ENCODE data around the gene ASB11.
"Not testable (repeated sequence)": the region's sequence is repeated elsewhere in the genome, so short reads cannot be mapped to it uniquely, and the experiment has no call there.

ASB11 gene

GRCh38 chrX:15305899-15306298 is 9.5 kb downstream of the ASB11 start:
- not testable (repeated sequence) for DNase-seq

- DNase-seq: peak in 1 of 2 donors; percentile 58
Observed at GRCh38 chrX:15301924-15302323, 13.5 kb downstream of the ASB11 start.

DNA sequence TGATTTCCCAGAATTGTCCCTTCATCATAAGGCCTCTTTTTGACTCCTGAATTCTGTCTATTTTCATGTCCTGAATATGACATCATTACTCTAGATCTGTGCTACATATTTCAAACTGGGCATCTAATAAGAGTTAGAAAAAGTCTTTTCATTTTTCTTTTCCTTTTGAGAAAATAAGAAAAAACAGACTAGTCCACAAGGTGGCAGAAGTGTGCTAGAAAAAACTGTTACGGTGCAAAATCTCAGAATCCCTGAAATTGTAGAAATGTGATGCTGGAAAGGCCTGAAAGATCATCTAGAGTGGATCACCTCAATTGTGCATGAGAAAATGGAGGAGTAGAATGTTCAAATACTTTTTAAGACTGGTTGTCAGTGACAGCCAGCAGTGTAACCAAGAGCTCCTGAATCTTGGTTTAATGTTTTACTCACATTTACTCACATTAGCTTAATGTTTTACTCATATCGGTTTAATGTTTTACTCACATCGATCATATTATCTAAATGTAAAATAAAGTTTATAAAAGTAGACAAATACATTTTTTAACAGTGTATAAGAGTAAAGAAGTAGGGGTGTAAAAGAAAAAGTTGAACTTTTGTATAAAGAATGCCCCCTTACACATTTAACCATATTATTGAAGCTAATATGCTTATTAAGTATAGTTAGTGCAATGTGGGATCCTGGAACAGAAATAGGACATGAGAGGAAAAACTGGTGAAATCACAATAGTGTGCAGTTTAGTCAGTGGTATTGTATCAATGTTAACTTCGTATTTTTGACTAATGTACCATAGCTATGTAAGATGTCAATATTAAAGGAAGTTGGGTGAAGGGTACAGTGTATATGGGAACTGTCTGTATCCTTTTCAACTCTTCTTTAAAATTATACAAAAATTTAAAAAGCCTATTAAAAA is 15.2 kb downstream of the ASB11 start:
- DNase-seq: peak in 1 of 2 donors; percentile 6

- no peak for DNase-seq
Observed at GRCh38 chrX:15298780-15299179, 16.7 kb downstream of the ASB11 start.

- no peak for DNase-seq
Observed at GRCh38 chrX:15298201-15298600, 17.2 kb downstream of the ASB11 start.

- DNase-seq: no peak
Observed at GRCh38 chrX:15293451-15293850, 22.0 kb downstream of the ASB11 start.

DNA sequence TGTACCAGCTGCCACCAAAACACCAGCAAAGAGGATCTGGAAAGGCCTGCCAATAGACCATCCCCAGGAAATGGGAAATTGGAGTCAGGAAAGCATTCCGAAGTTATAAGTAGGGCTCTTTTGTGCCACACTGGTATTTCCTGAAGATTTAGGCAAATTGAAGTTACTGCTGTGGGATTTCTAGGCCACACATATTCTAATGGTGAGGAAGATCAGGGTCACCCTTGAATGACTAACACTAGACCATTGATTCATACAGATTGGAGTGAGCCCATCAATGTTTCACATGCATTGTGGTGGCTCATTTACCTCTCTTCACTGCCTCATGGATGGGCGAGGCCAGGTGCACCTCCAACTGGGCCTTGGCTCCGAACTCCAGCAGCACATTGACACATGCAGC is 22.6 kb downstream of the ASB11 start:
- no peak for DNase-seq

- DNase-seq: no peak
Observed at GRCh38 chrX:15277604-15278003, 37.8 kb downstream of the ASB11 start.

DNA sequence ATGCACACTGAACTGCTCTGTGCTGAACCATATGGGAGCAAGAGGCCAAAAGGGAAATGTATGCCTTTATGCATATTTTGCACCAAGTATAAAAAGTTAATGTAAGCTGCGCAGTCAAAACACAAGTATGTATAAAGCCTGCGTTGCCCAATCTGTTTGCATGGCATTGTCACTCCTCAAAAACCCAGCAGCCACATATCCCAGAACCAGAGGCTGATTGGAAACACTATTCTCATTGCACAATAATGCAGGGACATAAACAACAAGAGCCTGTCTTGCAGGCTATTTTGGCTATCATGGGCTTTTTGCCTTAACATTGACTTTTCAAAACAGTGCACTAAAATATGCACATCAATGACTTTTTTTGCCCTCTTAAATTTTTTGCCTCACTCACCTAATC is 40.5 kb downstream of the ASB11 start:
- DNase-seq: no peak

DNA sequence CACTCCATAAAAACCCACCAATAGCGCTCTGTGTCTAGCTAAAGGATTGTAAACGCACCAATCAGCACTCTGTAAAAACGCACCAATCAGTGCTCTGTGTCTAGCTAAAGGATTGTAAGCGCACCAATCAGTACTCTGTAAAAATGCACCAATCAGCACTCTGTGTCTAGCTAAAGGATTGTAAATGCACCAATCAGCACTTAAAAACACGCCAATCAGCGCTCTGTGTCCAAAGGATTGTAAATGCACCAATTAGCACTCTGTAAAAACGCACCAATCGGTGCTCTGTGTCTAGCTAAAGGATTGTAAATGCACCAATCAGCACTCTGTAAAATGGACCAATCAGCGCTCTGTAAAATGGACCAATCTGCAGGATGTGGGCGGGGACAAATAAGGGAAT is 42.2 kb downstream of the ASB11 start:
- not testable (repeated sequence) for DNase-seq

GRCh38 chrX:15271757-15272156 is 43.7 kb downstream of the ASB11 start:
- DNase-seq: no peak

DNA sequence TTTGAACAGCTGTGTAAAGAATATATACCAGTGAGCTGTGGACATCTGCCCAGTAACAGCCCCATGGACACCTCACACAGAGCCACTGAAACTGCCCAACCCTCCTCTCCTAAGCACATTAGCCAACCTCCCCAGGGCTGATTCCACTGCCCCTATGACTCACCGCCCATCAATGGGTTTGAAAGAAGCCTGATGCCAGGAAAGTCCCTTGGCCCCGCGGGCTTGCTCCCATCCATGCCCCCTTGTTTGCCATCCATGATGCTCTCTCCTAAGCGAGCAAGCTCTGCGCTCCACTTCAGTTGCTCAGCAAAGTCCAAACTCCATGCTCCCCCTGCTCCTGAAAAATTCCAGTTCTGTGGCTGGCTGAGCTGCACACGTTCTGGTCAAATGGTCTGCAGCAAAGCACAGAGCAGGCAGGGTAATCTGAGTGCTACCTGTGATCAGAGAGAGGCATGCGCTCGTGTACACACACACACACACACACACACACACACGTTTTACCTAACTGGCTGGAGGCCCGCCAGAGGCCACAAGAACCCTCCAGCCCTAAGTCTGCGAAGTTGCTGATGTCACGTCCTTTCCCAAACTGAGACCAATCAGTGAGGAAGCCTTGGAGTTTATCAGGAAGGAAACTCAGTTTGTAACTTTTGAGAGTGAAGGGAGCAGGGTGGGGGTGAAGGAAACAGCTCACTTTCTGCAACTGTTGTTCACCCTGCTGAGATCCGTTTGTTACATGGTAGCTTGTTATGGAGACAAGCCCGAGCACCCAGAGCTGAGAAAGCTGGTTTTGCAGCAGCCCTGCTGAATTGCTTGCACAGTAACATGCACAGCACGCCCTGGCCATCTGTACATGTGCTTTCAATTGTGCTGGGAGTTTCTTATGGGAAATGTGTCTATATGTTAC is 45.6 kb downstream of the ASB11 start, which contains the start of gene ASB9:
ASB9 (minus strand) TSS at position 466 of the 904 bp plus-strand sequence; CDS start at position 257, 209 bp downstream.
- DNase-seq: peak; percentile 14 to 36

- no peak for DNase-seq
Observed at GRCh38 chrX:15269120-15269519, 46.3 kb downstream of the ASB11 start.

- no peak for DNase-seq
Observed at GRCh38 chrX:15254852-15255251, 60.6 kb downstream of the ASB11 start.

- DNase-seq: no peak
Observed at GRCh38 chrX:15245896-15246295, 69.5 kb downstream of the ASB11 start.

DNA sequence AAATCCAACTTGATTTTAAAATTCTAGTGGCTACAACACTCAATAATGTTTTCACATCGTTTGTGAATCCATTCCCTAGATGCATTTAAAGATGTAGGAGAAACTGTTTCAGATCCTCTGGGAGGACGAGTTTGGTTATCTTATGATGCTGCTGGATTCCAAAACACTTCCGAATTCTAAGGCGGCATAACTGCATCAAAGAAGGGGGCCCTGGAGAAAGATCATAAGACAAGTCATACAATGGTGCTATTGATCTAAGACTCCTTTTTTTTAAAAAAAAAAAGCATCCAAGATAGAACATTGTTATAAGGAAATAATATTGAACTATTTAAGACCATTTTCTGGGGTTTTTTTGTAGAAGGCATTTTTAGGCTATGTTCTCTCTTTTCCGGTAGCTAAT is 71.0 kb downstream of the ASB11 start:
- DNase-seq: no peak

DNA sequence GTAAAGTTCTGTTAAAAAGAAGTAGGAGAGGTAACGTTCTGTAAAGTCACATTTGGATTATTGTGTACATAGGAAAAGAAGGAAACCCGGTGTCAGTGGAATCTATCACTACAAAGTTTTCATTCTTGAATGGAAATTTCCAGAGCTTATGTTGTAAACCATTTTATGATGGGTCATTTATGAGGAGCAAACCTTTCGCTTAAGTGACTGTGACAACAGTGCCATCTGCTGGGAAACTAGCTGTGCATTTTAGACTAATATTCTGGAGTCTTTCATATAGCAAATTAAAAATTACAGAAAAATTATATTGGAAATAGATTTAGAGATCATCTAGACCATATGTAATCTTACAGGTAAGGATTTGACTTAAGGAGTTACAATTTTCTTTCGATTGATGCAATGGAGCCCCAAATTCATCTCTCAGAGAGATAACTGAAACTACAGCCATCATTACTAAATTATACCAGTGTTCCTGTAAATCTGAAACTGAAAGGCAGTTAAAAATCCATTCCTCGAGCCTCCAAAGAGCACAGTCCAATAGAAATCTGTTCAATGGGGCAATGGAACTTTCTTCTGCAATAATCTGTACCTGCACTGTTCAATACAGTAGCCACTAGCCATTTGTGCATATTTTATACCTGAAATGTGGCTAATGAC is 72.4 kb downstream of the ASB11 start:
- DNase-seq: peak; percentile 16 to 44

DNA sequence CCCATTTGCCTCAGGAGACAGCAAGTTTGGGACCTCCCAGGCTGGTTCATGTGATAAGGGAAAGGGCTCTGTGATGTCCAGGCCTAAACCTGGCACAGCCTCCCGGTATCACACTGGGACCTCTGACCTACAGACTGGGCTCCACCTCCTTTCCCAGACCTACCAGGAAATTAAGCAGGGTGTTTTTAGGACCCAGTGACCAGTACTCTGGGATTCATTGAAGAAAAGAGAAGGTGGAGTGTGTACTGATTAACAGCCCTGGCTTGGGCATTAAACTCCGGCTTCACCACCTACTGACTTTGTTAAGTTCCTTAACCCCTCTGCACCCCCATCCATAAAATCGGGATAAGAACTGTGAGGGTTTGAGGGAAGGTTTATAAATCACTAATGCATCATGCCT is 74.1 kb downstream of the ASB11 start:
- DNase-seq: no peak

- DNase-seq: no peak
Observed at GRCh38 chrX:15240414-15240813, 75.0 kb downstream of the ASB11 start.

GRCh38 chrX:15236146-15236545 is 79.3 kb downstream of the ASB11 start:
- no peak for DNase-seq

GRCh38 chrX:15235001-15235400 is 80.4 kb downstream of the ASB11 start:
- no peak for DNase-seq

GRCh38 chrX:15233416-15234015 is 81.9 kb downstream of the ASB11 start:
- no peak for DNase-seq
